HL-60 (cell line): Measurements from ENCODE around the gene UNC13B.

Experiments
- DNase-seq, 2 experiments: peaks; one replicate each; pipeline ENCODE4 v3.0.0-alpha.2; 2010 to 2020; ENCODE audit warnings: low read depth in 1 of 2, low spot score in 1 of 2
- H3K27ac ChIP-seq: fragments of 250-450 bp; sonication (Bioruptor Pico); replicated peaks from 2 replicates; pipeline ENCODE4 v1.5.1; 2020; ENCODE audit warnings: mild to moderate bottlenecking, moderate library complexity
- H3K27me3 ChIP-seq: fragments of 250-450 bp; sonication (Bioruptor Pico); 2 replicates; pipeline ENCODE4 v1.5.1; 2021; ENCODE audit warnings: mild to moderate bottlenecking, moderate library complexity; ENCODE audit not compliant: insufficient read depth, poor library complexity, severe bottlenecking
- H3K4me3 ChIP-seq: replicated peaks from 2 replicates; pipeline ENCODE4 v1.5.1; 2011; ENCODE audit warnings: mild to moderate bottlenecking, control low read depth, low read length; ENCODE audit not compliant: insufficient read depth
- CTCF ChIP-seq: IDR thresholded peaks from one replicate; pipeline ENCODE4 v1.5.1; 2011; ENCODE audit warnings: low read length, control low read depth, inconsistent platforms; ENCODE audit not compliant: insufficient read depth
- GABPA ChIP-seq: IDR thresholded peaks from 2 replicates; pipeline ENCODE4 v1.6.1; 2012; ENCODE audit warnings: low read depth
- POLR2AphosphoS5 ChIP-seq: IDR thresholded peaks from 2 replicates; pipeline ENCODE4 v1.6.1; 2012; ENCODE audit warnings: low read depth
- REST ChIP-seq: IDR thresholded peaks from 2 replicates; pipeline ENCODE4 v1.6.1; 2012; ENCODE audit warnings: low read depth; ENCODE audit not compliant: insufficient replicate concordance
- SPI1 ChIP-seq: IDR thresholded peaks from 2 replicates; pipeline ENCODE4 v1.6.1; 2012; ENCODE audit warnings: low read depth, mild to moderate bottlenecking, borderline replicate concordance

The UNC13B gene

DNA sequence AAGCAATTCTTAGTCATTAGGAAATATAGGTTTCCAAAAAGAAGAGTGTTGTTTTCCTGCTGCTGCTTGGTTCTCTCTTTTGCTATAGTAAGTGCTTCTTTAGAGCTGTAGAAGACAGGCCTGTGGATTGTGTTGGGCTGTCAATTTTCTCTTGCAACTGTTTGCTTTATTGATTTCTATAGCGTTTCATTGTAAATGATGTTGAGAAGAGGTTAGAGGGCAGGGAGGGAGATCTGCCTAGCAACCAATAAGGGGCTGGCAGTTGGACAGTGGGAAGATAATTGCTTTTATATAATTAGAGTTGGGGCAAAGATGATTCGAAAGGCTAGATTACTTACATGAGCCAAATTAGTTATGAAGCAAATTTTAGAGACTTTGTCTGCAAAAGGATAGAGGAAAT, 11.1 kb downstream of the UNC13B start:
- Histone ChIP-seq H3K27ac (no peak overlapping the region), H3K4me3 (no peak overlapping the region), H3K27me3 (no peaks in the 10 kb centered on the region)
- TF ChIP-seq GABPA (no peak), REST (no peak), SPI1 (no peak), POLR2AphosphoS5 (no peak), CTCF (no peak)
- no peak for DNase-seq

GRCh38 chr9:35177520-35177919, 15.7 kb downstream of the UNC13B start:
- TF ChIP-seq CTCF: no peak
- no peak for TF ChIP-seq SPI1
- no peak for TF ChIP-seq GABPA
- no peak for TF ChIP-seq REST
- no peak for TF ChIP-seq POLR2AphosphoS5
- no peak for DNase-seq
- H3K4me3 ChIP-seq: no peak overlapping the region
- H3K27ac ChIP-seq: no peak overlapping the region
- H3K27me3 ChIP-seq: no peaks in the 10 kb centered on the region

DNA sequence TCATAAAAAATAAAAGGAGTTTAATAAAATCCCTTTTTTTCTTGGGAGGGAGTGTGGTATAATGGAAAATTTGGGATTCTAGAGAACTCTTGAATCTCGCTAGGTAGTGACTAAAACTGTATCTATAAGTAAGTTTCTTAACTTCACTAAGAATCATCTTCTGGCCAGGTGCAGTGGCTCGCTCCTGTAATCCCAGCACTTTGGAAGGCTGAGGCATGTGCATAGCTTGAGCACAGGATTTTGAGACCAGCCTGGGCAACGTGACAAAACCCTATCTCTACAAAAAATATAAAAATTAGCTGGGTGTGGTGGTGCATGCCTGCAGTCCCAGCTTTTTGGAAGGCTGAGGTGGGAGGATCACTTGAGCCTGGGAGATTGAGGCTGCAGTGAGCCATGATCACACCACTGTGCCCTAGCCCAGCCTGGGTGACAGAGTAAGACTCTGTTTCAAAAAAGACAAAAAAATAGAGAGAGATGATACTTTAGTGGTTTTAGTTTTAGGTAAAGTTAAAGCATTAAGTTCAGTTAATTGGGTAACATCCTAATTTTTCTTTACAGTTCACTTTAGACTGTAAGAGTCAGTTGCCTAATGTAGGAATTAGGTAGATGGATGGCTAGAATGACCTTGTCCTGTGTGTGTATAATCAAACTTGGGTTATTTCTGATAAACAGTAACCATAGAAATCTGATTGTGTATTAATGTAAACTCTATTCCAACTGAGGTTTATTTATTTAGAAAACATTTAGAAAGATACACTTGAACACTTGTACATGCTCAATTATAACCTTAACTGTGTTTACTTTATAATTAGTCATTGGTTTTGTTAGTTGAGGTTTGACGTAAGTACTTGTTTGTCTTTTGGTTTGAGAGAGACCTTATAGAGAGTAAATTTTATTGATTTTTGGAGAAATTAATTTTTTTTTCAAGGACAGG, 17.8 kb downstream of the UNC13B start:
- DNase-seq: no peak
- Histone ChIP-seq H3K27me3 (no peaks in the 10 kb centered on the region), H3K27ac (no peak overlapping the region), H3K4me3 (no peak overlapping the region)
- TF ChIP-seq REST (no peak), CTCF (no peak), POLR2AphosphoS5 (no peak), GABPA (no peak), SPI1 (no peak)
